Rectal smooth muscle tissue (tissue), 1 donor: ENCODE measurements around the gene INO80B.
"Not testable (repeated sequence)": the region's sequence is repeated elsewhere in the genome, so short reads cannot be mapped to it uniquely, and the experiment has no call there.

Experiments
- H3K27ac ChIP-seq: one replicate; pipeline ENCODE4 v1.7.0; 2013; ENCODE audit warnings: low read depth, low read length, inconsistent platforms
- H3K27me3 ChIP-seq: one replicate; pipeline ENCODE4 v1.7.0; 2013; ENCODE audit warnings: low read length; ENCODE audit not compliant: control insufficient read depth, insufficient read depth
- H3K36me3 ChIP-seq: one replicate; pipeline ENCODE4 v1.7.0; 2013; ENCODE audit warnings: low read length; ENCODE audit not compliant: control insufficient read depth, insufficient read depth
- H3K4me1 ChIP-seq: one replicate; pipeline ENCODE4 v1.7.0; 2013; ENCODE audit warnings: low read length; ENCODE audit not compliant: control insufficient read depth, insufficient read depth
- H3K4me3 ChIP-seq: one replicate; pipeline ENCODE4 v1.7.0; 2013; ENCODE audit warnings: low read length
- H3K9ac ChIP-seq: one replicate; pipeline ENCODE4 v1.7.0; 2013; ENCODE audit warnings: low read length

INO80B gene

GRCh38 chr2:74420006-74420405 is 34.9 kb upstream of the INO80B start:
- Histone ChIP-seq H3K9ac (no peak overlapping the region), H3K27ac (no peak overlapping the region), H3K4me3 (no peak overlapping the region), H3K4me1 (no peaks in the 10 kb centered on the region), H3K27me3 (no peaks in the 10 kb centered on the region), H3K36me3 (no peaks in the 10 kb centered on the region)

- H3K9ac ChIP-seq, H3K27me3 ChIP-seq, H3K4me1 ChIP-seq, H3K36me3 ChIP-seq, H3K27ac ChIP-seq: not testable (repeated sequence)
- peak overlapping the region; percentile 90 for H3K4me3 ChIP-seq
These were observed 34.3 kb upstream of the INO80B start for GRCh38 chr2:74420443-74421103.

GRCh38 chr2:74421221-74421870 is 33.5 kb upstream of the INO80B start, which contains the start of the genes C2orf81 and WDR54:
C2orf81 (minus strand) TSS chr2:74421619; CDS start chr2:74421560, 59 bp downstream.
WDR54 (plus strand) TSS chr2:74421730; CDS start chr2:74422154, 424 bp downstream.
- no peak within 1 kb of the TSS for H3K9ac ChIP-seq
- no peaks in the 10 kb centered on the region for H3K27me3 ChIP-seq
- peak within 1 kb of the TSS; percentile 90 for H3K4me3 ChIP-seq
- no peaks in the 10 kb centered on the region for H3K4me1 ChIP-seq
- H3K27ac ChIP-seq = peak within 1 kb of the TSS; percentile 1
- H3K36me3 ChIP-seq = no peaks in the 10 kb centered on the region

GRCh38 chr2:74423231-74424095 is 31.4 kb upstream of the INO80B start:
- no peaks in the 10 kb centered on the region for H3K4me1 ChIP-seq
- no peaks in the 10 kb centered on the region for H3K27me3 ChIP-seq
- no peak overlapping the region for H3K9ac ChIP-seq
- no peaks in the 10 kb centered on the region for H3K36me3 ChIP-seq
- H3K27ac ChIP-seq = no peak overlapping the region
- H3K4me3 ChIP-seq = no peak overlapping the region

GRCh38 chr2:74424139-74424992 is 30.5 kb upstream of the INO80B start:
- Histone ChIP-seq H3K9ac (no peak overlapping the region), H3K27me3 (no peaks in the 10 kb centered on the region), H3K36me3 (peaks cover 6% of the 10 kb centered on the region), H3K4me1 (no peaks in the 10 kb centered on the region), H3K4me3 (no peak overlapping the region), H3K27ac (no peak overlapping the region)

GRCh38 chr2:74424995-74425406 is 29.9 kb upstream of the INO80B start:
- Histone ChIP-seq H3K4me3 (no peak overlapping the region), H3K27ac (no peak overlapping the region), H3K36me3 (peaks cover 10% of the 10 kb centered on the region), H3K27me3 (no peaks in the 10 kb centered on the region), H3K4me1 (no peaks in the 10 kb centered on the region), H3K9ac (no peak overlapping the region)

- Histone ChIP-seq H3K36me3 (peaks cover 15% of the 10 kb centered on the region), H3K27ac (no peak overlapping the region)
These were observed 29.4 kb upstream of the INO80B start for GRCh38 chr2:74425523-74425922.

GRCh38 chr2:74426181-74426758 is 28.6 kb upstream of the INO80B start:
- H3K4me3 ChIP-seq = no peak overlapping the region
- no peaks in the 10 kb centered on the region for H3K4me1 ChIP-seq
- H3K9ac ChIP-seq = no peak overlapping the region
- no peak overlapping the region for H3K27ac ChIP-seq
- peaks cover 15% of the 10 kb centered on the region for H3K36me3 ChIP-seq
- H3K27me3 ChIP-seq = no peaks in the 10 kb centered on the region

More at GRCh38 chr2:74425523-74425922, 29.4 kb upstream of the INO80B start:
- Histone ChIP-seq H3K9ac (no peak overlapping the region), H3K4me1 (no peaks in the 10 kb centered on the region), H3K4me3 (no peak overlapping the region), H3K27me3 (no peaks in the 10 kb centered on the region)

GRCh38 chr2:74427551-74427950 is 27.3 kb upstream of the INO80B start:
- no peak overlapping the region for H3K4me3 ChIP-seq
- H3K36me3 ChIP-seq = peaks cover 21% of the 10 kb centered on the region
- H3K4me1 ChIP-seq = no peaks in the 10 kb centered on the region
- no peak overlapping the region for H3K27ac ChIP-seq
- no peaks in the 10 kb centered on the region for H3K27me3 ChIP-seq
- H3K9ac ChIP-seq = no peak overlapping the region

GRCh38 chr2:74428675-74429074 is 26.2 kb upstream of the INO80B start:
- Histone ChIP-seq H3K9ac (no peak overlapping the region), H3K4me1 (no peaks in the 10 kb centered on the region), H3K4me3 (no peak overlapping the region), H3K36me3 (peaks cover 21% of the 10 kb centered on the region), H3K27ac (no peak overlapping the region), H3K27me3 (no peaks in the 10 kb centered on the region)

GRCh38 chr2:74429487-74430451 is 25.1 kb upstream of the INO80B start:
- no peak overlapping the region for H3K27ac ChIP-seq
- peaks cover 21% of the 10 kb centered on the region for H3K36me3 ChIP-seq
- H3K27me3 ChIP-seq = no peaks in the 10 kb centered on the region
- no peak overlapping the region for H3K4me3 ChIP-seq
- H3K9ac ChIP-seq = no peak overlapping the region
- no peaks in the 10 kb centered on the region for H3K4me1 ChIP-seq
